PC-9 (cell line): ENCODE data around the gene MAN1A2. TPM values are rescaled to one million over a fixed set of nuclear protein-coding genes. Genes with fewer than 3 reads are reported as not detected.
"Not testable (repeated sequence)": the region's sequence is repeated elsewhere in the genome, so short reads cannot be mapped to it uniquely, and the experiment has no call there.

ENCODE experiments used
- BruUV-seq: library from RNA; stranded (reverse); fragments of 400-500 nt; replicated peaks from 2 replicates; lab custom pipeline; 2021; lab: Mats Ljungman, UMichigan
- CTCF ChIA-PET: fragments of 300-600 bp; sonication (Branson Sonifier 250); formaldehyde crosslinking; loops from one replicate; lab custom pipeline; 2022; ENCODE audit warnings: antibody characterized with exemption; lab: Charles Lee
- POLR2A ChIA-PET: fragments of 300-600 bp; sonication (Branson Sonifier 250); formaldehyde crosslinking; loops from one replicate; lab custom pipeline; 2022; ENCODE audit warnings: antibody characterized with exemption; ENCODE audit not compliant: unreplicated experiment; lab: Charles Lee
- DNase-seq, 2 experiments: peaks; one replicate each; pipeline versions ENCODE4 v3.0.0 to v3.0.0-alpha.2; 2015 to 2022; ENCODE audit warnings: mixed read lengths in 1 of 2
- H2AFZ ChIP-seq: fragments of 200-600 bp; sonication (generic); 2 replicates; pipeline ENCODE4 v1.8.1; 2017; ENCODE audit warnings: antibody characterized with exemption
- H3F3A ChIP-seq: fragments of 200-600 bp; sonication (generic); 2 replicates; pipeline ENCODE4 v1.8.1; 2017; ENCODE audit warnings: antibody characterized with exemption, mild to moderate bottlenecking, low read depth; ENCODE audit not compliant: insufficient read depth
- H3K27ac ChIP-seq: fragments of 200-600 bp; sonication (generic); 2 replicates; pipeline ENCODE4 v1.6.1; 2016; ENCODE audit warnings: mixed run types
- H3K27me3 ChIP-seq: fragments of 200-600 bp; sonication (generic); 2 replicates; pipeline ENCODE4 v1.6.1; 2016; ENCODE audit warnings: low read depth, mixed run types; ENCODE audit not compliant: insufficient read depth
- H3K36me3 ChIP-seq: fragments of 200-600 bp; sonication (generic); 2 replicates; pipeline ENCODE4 v1.6.1; 2016; ENCODE audit warnings: low read depth, mixed run types
- H3K4me1 ChIP-seq: fragments of 200-600 bp; sonication (generic); replicated peaks from 2 replicates; pipeline ENCODE4 v1.6.1; 2016; ENCODE audit warnings: mixed run types; ENCODE audit not compliant: insufficient read depth
- H3K4me2 ChIP-seq: fragments of 200-600 bp; sonication (generic); 2 replicates; pipeline ENCODE4 v1.6.1; 2017; ENCODE audit warnings: mixed run types
- H3K4me3 ChIP-seq: fragments of 200-600 bp; sonication (generic); 2 replicates; pipeline ENCODE4 v1.6.1; 2016; ENCODE audit warnings: mixed run types
- H3K79me2 ChIP-seq: fragments of 200-600 bp; sonication (generic); 2 replicates; pipeline ENCODE4 v1.6.1; 2017; ENCODE audit warnings: low read depth, mixed run types
- H3K9me2 ChIP-seq: fragments of 200-600 bp; sonication (generic); 2 replicates; pipeline ENCODE4 v1.8.1; 2017; ENCODE audit warnings: mild to moderate bottlenecking; ENCODE audit not compliant: insufficient read depth
- H3K9me3 ChIP-seq: fragments of 200-600 bp; sonication (generic); 2 replicates; pipeline ENCODE4 v1.8.1; 2016; ENCODE audit warnings: low read depth; ENCODE audit not compliant: insufficient read depth
- H4K20me1 ChIP-seq: fragments of 200-600 bp; sonication (generic); 2 replicates; pipeline ENCODE4 v1.8.1; 2017; ENCODE audit not compliant: insufficient read depth
- CTCF ChIP-seq: fragments of 200-600 bp; sonication (generic); conservative IDR thresholded peaks from 2 replicates; pipeline ENCODE4 v1.6.1; 2017; ENCODE audit warnings: mixed run types, antibody characterized with exemption, mild to moderate bottlenecking, moderate library complexity
- EZH2 ChIP-seq: fragments of 200-600 bp; sonication (generic); IDR thresholded peaks from 2 replicates; pipeline ENCODE4 v1.8.0; 2017; ENCODE audit warnings: antibody characterized with exemption, low read depth
- intact Hi-C: fragments of 100-400 bp; cut with micrococcal nuclease; formaldehyde crosslinking; loops from one replicate; pipeline ENCODE4 v1.10.0; 2022; ENCODE audit not compliant: unreplicated experiment
- total RNA-seq: library from RNA; stranded (reverse); gene quantifications from 2 replicates; pipeline ENCODE4 v1.2.3, GENCODE V29; 2021

MAN1A2 gene
- total RNA-seq, 1 experiment from 2014 or later = 50.3 TPM

GRCh38 chr1:117342397-117342796 lies 24.9 kb upstream of the MAN1A2 start:
- intact Hi-C loops = no loop called here
- Histone ChIP-seq H3K4me3 (no peak overlapping the region), H3K4me1 (peaks cover 10% of the 10 kb centered on the region; the same call in 1 of the 2 replicates), H3F3A (no peaks in the 10 kb centered on the region), H3K9me2 (no peaks in the 10 kb centered on the region), H3K27ac (no peak overlapping the region), H3K9me3 (no peaks in the 10 kb centered on the region), H3K4me2 (no peak overlapping the region), H4K20me1 (no peaks in the 10 kb centered on the region), H3K36me3 (no peaks in the 10 kb centered on the region), H2AFZ (no peak overlapping the region; the same call in 1 of the 2 replicates), H3K79me2 (no peaks in the 10 kb centered on the region), H3K27me3 (no peaks in the 10 kb centered on the region)
- POLR2A ChIA-PET = no interaction called here
- BruUV-seq = no TSS peak
- DNase-seq = no peak
- CTCF ChIA-PET = no interaction called here
- no peak for TF ChIP-seq EZH2
- no peak for TF ChIP-seq CTCF

GRCh38 chr1:117346206-117346928 lies 20.9 kb upstream of the MAN1A2 start:
- no peaks in the 10 kb centered on the region for H3F3A ChIP-seq
- H3K4me2 ChIP-seq = no peak overlapping the region
- TF ChIP-seq EZH2 (no peak), CTCF (no peak)
- no peak overlapping the region for H3K4me3 ChIP-seq
- H2AFZ ChIP-seq = no peak overlapping the region
- no peaks in the 10 kb centered on the region for H3K27me3 ChIP-seq
- no peak overlapping the region for H3K27ac ChIP-seq
- no peaks in the 10 kb centered on the region; the same call in 1 of the 2 replicates for H3K9me2 ChIP-seq
- no peaks in the 10 kb centered on the region for H3K79me2 ChIP-seq
- no TSS peak for BruUV-seq
- H3K9me3 ChIP-seq = no peaks in the 10 kb centered on the region
- H3K4me1 ChIP-seq = no peaks in the 10 kb centered on the region
- ChIA-PET POLR2A (no interaction called here), CTCF (no interaction called here)
- DNase-seq = no peak
- H4K20me1 ChIP-seq = no peaks in the 10 kb centered on the region
- intact Hi-C loops = no loop called here
- no peaks in the 10 kb centered on the region for H3K36me3 ChIP-seq

GRCh38 chr1:117347907-117348306 lies 19.3 kb upstream of the MAN1A2 start:
- BruUV-seq = no TSS peak
- Histone ChIP-seq H3K9me2 (no peaks in the 10 kb centered on the region; the same call in 1 of the 2 replicates), H4K20me1 (no peaks in the 10 kb centered on the region), H3K79me2 (no peaks in the 10 kb centered on the region), H2AFZ (no peak overlapping the region), H3K36me3 (no peaks in the 10 kb centered on the region), H3K27me3 (no peaks in the 10 kb centered on the region), H3K4me2 (no peak overlapping the region), H3K27ac (no peak overlapping the region), H3F3A (no peaks in the 10 kb centered on the region), H3K9me3 (no peaks in the 10 kb centered on the region), H3K4me3 (no peak overlapping the region), H3K4me1 (no peaks in the 10 kb centered on the region)
- no peak for DNase-seq
- no peak for TF ChIP-seq CTCF
- no peak for TF ChIP-seq EZH2
- POLR2A ChIA-PET = interaction anchor here (0.5 kb wide), 1 partner anchor 326 kb away, joined by 5 read pairs; no protein-coding TSS in a partner anchor
- CTCF ChIA-PET = no interaction called here
- intact Hi-C loops = no loop called here

- H3K27me3 ChIP-seq, POLR2A ChIA-PET, DNase-seq, H3K4me2 ChIP-seq, H3F3A ChIP-seq, H3K4me1 ChIP-seq, H3K4me3 ChIP-seq, H3K79me2 ChIP-seq, H2AFZ ChIP-seq, H3K27ac ChIP-seq, H3K9me3 ChIP-seq, H3K9me2 ChIP-seq, intact Hi-C loops, H3K36me3 ChIP-seq, BruUV-seq, H4K20me1 ChIP-seq, CTCF ChIA-PET: not testable (repeated sequence)
These were observed 14.6 kb upstream of the MAN1A2 start for GRCh38 chr1:117352695-117353094.

GRCh38 chr1:117357833-117358603 lies 9.2 kb upstream of the MAN1A2 start:
- H3K9me3 ChIP-seq, H3F3A ChIP-seq, H3K9me2 ChIP-seq, H3K4me1 ChIP-seq, H2AFZ ChIP-seq, BruUV-seq, H3K4me2 ChIP-seq, H3K27ac ChIP-seq, DNase-seq, H3K79me2 ChIP-seq, H3K4me3 ChIP-seq, intact Hi-C loops, H3K27me3 ChIP-seq, H3K36me3 ChIP-seq, H4K20me1 ChIP-seq: not testable (repeated sequence)
- ChIA-PET CTCF (interaction anchor here (0.6 kb wide), 1 partner anchor 466 kb away, joined by 3 read pairs; no protein-coding TSS in a partner anchor), POLR2A (interaction anchor here (0.7 kb wide), 1 partner anchor 88 kb away, joined by 3 read pairs; no protein-coding TSS in a partner anchor)
